ENCODE results near the gene RSRP1. TPM values are rescaled to one million over a fixed set of nuclear protein-coding genes. Genes with fewer than 3 reads are reported as not detected.

RSRP1 gene
- total RNA-seq, 1 donor from 2014 or later: 48.5 TPM

GRCh38 chr1:25223471-25223870, 23.8 kb downstream of the RSRP1 start:
- FAIRE-seq: no peak
- no peak for DNase-seq (ENCODE audit: low spot score in 2 of 2)

- FAIRE-seq: no peak
- DNase-seq (ENCODE audit: low spot score in 2 of 2): no peak
Observed at GRCh38 chr1:25222606-25223005, 24.6 kb downstream of the RSRP1 start.

GRCh38 chr1:25220666-25221065, 26.6 kb downstream of the RSRP1 start:
- no peak for FAIRE-seq
- DNase-seq (ENCODE audit: low spot score in 2 of 2): no peak

DNA sequence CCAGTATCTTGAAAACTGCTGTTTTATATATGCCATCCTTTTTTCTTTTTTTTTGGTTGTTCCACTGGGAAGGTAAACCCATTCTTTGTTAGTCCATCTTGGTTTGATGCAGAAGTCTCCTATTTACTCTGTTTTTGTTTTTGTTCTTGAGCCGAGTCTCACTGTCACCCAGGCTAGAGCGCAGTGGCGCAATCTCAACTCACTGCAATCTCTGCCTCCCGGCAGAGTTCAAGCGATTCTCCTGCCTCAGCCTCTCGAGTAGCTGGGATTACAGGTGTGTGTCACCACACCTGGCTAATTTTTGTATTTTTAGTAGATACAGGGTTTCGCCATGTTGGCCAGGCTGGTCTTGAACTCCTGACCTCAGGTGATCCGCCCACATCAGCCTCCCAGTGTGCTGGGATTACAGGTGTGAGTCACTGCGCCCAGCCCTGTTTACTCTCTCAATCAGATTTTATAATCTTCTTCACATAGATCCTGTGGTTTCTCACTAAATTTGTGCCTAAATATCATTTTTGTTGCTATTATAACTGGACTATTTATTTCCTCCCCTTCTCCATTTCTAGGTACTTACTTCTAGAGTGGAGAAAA, 27.5 kb downstream of the RSRP1 start:
- DNase-seq (ENCODE audit: low spot score in 2 of 2) (no peak), FAIRE-seq (no peak)

GRCh38 chr1:25217598-25218232, 29.5 kb downstream of the RSRP1 start:
- FAIRE-seq (no peak), DNase-seq (ENCODE audit: low spot score in 2 of 2) (no peak)

- FAIRE-seq: no peak
- no peak for DNase-seq (ENCODE audit: low spot score in 2 of 2)
Observed at GRCh38 chr1:25217015-25217414, 30.2 kb downstream of the RSRP1 start.

DNA sequence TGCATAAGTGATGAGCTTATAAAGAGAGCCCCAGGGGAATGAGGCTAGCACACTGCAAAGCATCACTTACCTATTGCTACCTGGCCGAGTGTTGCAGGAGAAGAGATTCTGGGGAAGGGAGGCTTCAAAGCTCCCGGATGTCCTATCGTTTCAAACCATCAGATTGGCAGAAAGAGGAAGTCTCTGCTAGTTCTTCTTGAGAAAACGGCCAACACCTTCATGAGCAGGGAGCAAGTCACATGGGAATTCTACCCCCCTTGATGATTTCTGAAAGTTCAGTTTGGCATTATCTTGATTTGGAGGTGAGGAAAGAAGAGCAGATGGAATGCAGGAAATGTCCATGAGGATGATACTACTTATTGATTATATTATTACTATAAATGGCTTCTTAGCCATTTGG, 31.1 kb downstream of the RSRP1 start:
- DNase-seq (ENCODE audit: low spot score in 2 of 2): no peak
- no peak for FAIRE-seq

- DNase-seq (ENCODE audit: low spot score in 2 of 2): no peak
- FAIRE-seq: no peak
Observed at GRCh38 chr1:25212725-25213124, 34.5 kb downstream of the RSRP1 start.

- FAIRE-seq (no peak), DNase-seq (ENCODE audit: low spot score in 2 of 2) (no peak)
Observed at GRCh38 chr1:25210728-25211127, 36.5 kb downstream of the RSRP1 start.

- DNase-seq (ENCODE audit: low spot score in 2 of 2) (no peak), FAIRE-seq (no peak)
Observed at GRCh38 chr1:25209516-25209915, 37.7 kb downstream of the RSRP1 start.

DNA sequence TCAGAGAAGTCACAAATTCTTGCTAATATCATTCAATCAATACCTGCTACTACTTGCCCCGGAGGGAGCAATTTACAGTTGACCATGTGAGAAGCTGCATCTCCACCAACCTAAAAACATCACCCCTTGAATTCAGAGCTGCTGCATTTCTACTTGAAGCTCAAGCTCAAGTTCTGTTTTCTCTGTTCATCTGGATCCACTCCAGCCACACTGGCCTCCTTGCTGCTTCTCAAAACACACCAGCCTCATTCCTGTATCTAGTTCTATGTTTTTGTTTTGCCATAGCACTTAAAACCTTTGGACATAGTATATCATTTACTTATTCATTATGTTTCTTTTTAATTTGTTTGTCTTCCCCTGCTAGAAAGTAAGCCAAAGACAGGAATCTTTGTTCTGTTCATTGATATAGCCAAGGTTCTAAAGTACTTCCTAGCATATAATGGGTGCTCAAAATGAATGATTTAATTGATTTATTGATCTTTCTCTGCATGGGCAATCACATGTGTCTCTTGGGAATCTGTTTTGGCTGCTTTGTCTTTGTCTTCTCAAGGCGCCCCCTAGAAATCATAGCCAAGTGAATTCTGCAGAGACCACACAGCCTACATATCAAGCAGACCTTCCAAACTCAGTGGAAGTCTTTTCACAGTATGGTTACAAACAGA, 38.6 kb downstream of the RSRP1 start:
- FAIRE-seq (no peak), DNase-seq (ENCODE audit: low spot score in 2 of 2) (no peak)

DNA sequence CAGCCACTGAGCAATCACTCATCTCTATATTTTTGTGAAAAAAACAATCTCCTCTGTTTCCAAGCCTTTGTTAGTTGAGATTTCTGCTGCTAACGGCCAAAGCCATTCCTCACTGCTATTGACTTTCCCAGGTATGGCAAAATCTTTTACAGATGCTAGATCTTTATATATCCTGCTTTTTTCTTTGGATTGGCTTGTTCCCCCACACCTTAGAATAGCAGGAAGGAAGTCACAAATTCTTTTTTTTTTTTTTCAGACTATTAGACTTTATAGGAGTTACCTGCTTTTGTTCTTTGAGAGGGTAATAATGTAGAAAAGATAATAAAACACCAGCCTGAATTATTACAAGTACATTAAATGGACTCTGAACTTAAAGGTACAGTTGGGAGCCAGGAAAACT, 39.2 kb downstream of the RSRP1 start:
- no peak for FAIRE-seq
- no peak for DNase-seq (ENCODE audit: low spot score in 2 of 2)

DNA sequence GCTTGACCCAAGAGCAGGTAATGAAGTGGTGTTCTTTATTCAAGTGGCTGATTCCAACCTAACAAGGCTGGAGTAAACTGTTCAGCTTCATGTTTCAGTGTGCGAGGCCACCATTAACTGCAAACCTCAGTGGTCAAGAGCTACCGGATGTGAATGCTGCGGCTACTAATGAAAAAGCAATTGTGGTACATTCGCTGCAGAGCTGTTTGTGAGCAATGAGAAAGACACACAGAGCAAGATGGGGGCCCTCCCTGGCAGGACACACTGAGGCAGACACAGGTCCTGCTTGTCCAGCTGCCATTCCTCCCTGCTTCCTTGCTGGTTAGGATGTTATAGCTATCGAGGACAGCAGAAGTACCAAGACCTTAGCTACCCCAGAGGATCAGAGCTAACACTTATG, 41.1 kb downstream of the RSRP1 start:
- DNase-seq (ENCODE audit: low spot score in 2 of 2) (no peak), FAIRE-seq (no peak)

- FAIRE-seq (no peak), DNase-seq (ENCODE audit: low spot score in 2 of 2) (no peak)
Observed at GRCh38 chr1:25205786-25206185, 41.5 kb downstream of the RSRP1 start.

- FAIRE-seq (peak; percentile 19), DNase-seq (ENCODE audit: low spot score in 2 of 2) (peak; percentile 52 to 65)
Observed at GRCh38 chr1:25204797-25205480, 42.3 kb downstream of the RSRP1 start.

GRCh38 chr1:25201006-25201405, 46.2 kb downstream of the RSRP1 start:
- FAIRE-seq (no peak), DNase-seq (ENCODE audit: low spot score in 2 of 2) (no peak)

DNA sequence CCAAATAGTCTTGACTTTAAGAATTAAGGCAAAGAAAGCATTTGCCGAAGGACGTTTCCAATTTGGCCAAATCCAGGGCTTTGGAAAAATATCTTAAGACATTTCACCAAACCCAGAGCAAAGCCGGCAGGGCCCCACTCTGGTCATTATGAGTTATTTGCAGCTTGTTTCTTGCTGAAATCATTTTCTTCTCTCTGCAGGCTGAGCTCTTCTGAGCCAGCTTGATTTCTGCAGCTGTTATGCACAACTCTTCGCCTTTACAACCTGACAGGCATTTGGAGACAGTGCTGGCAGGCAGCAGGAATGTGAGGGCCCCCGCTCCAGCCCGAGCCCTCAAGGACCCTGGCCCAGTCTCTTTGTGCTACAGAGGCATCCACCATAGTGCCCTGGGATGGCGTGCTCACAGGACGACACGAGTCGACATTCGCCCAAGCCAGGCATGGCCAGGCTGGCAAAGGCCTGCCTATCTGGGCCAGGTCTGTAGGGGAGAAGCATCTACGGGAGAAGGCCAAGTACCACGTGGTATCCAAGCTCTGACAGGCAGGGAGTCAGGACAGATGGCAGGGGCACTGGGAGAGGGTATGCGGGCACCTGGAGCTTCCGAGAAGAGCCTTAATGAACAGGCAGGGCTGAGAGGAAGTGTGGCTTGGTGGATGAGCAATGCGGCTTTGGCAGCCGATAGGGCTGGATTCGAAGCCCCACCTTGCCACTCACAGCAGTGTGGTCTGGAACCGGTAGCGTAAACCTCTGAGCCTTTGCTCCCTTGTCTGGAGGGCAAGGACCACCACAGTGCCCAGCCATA, 47.2 kb downstream of the RSRP1 start:
- DNase-seq (ENCODE audit: low spot score in 2 of 2) (no peak), FAIRE-seq (no peak)

- DNase-seq (ENCODE audit: low spot score in 2 of 2) (peak; percentile 21 to 66), FAIRE-seq (no peak)
Observed at GRCh38 chr1:25198663-25199252, 48.5 kb downstream of the RSRP1 start.

- FAIRE-seq (no peak), DNase-seq (ENCODE audit: low spot score in 2 of 2) (peak; percentile 46 to 51)
Observed at GRCh38 chr1:25197982-25198662, 49.1 kb downstream of the RSRP1 start.
